Psoas muscle (tissue), 8 donors: ENCODE results near the gene KCNAB1. TPM values are rescaled to one million over a fixed set of nuclear protein-coding genes. Genes with fewer than 3 reads are reported as not detected.
"Not testable (repeated sequence)": the region's sequence is repeated elsewhere in the genome, so short reads cannot be mapped to it uniquely, and the experiment has no call there.

Source experiments
- ATAC-seq, 4 donors: fragments of 200-7000 bp; cut with Tn5 transposase; one replicate each; pipeline ENCODE4 v1.9.1; 2020; ENCODE audit warnings: moderate library complexity in 3 of 4, mild to moderate bottlenecking in 2 of 4
- DNase-seq, 2 donors: peaks; one replicate each; pipeline ENCODE4 v3.0.0-alpha.2; 2020
- H3K27ac ChIP-seq: fragments of 200-600 bp; one replicate; pipeline ENCODE4 v1.8.0; 2022
- H3K27me3 ChIP-seq, 3 donors: fragments of 200-600 bp in 1 of 3; one replicate each; pipeline versions ENCODE4 v1.6.1 to v1.8.0; 2013 to 2022; ENCODE audit warnings: low read length in 2 of 3, mild to moderate bottlenecking in 2 of 3, moderate library complexity in 1 of 3; ENCODE audit not compliant: insufficient read depth in 3 of 3
- H3K36me3 ChIP-seq, 2 donors: fragments of 200-600 bp in 1 of 2; one replicate each; pipeline versions ENCODE4 v1.6.1 to v1.8.0; 2013 to 2022; ENCODE audit warnings: low read depth in 1 of 2, mild to moderate bottlenecking in 1 of 2, moderate library complexity in 1 of 2; ENCODE audit not compliant: insufficient read depth in 1 of 2
- H3K4me1 ChIP-seq: fragments of 200-600 bp; one replicate; pipeline ENCODE4 v1.8.0; 2022
- H3K4me3 ChIP-seq: fragments of 200-600 bp; one replicate; pipeline ENCODE4 v1.8.0; 2022; ENCODE audit warnings: mild to moderate bottlenecking
- H3K9me3 ChIP-seq: fragments of 200-600 bp; one replicate; pipeline ENCODE4 v1.8.0; 2022
- CTCF ChIP-seq: fragments of 200-600 bp; IDR thresholded peaks from one replicate; pipeline ENCODE4 v1.8.0; 2022; ENCODE audit warnings: antibody characterized with exemption
- WGBS, 3 donors: extraction: QIAGEN DNeasy Blood & Tissue Kit; methylation state at CpG; one replicate each; pipeline versions ENCODE4 v1.1.6 to v1.1.7; 2013; 5-methylcytosine and 5-hydroxymethylcytosine counted together
- intact Hi-C, 2 donors: fragments of 100-400 bp; cut with DNase I; formaldehyde crosslinking; loops; one replicate each; pipeline versions ENCODE4 v1.11.0 to v1.14.2; 2022
- polyA plus RNA-seq, 3 donors: library from polyadenylated mRNA; stranded (reverse); fragments of 200-250 nt; gene quantifications; one replicate each; pipeline ENCODE4 v1.2.3, GENCODE V29; 2013
- total RNA-seq, 4 donors: library from RNA; stranded (reverse); fragmentation: NEBNext Ultra II Directional in 2 of 4; extraction: Animal tissue kit (Norgen Biotek cat#: 25700) in 2 of 4; gene quantifications; one replicate each; pipeline versions ENCODE4 v1.2.1 to v1.2.4, GENCODE V29; 2021 to 2023
- donor health status: healthy with polysubstance abuse.
- donor health status: DM: no; HTN: no; CAD: no; lungs with moderate emphysema.
- donor health status: Bipolar disorder and iron deficiency.
- donor health status: healthy.
- donor health status: DM: yes; HTN: yes; CAD: no.
- donor health status: DM: no; HTN: no; CAD: no.
- donor health status: DM: no; HTN: no; CAD: no.
- donor health status: DM: yes; HTN: yes; CAD: no.

KCNAB1 gene
- total and polyA plus RNA-seq, 7 donors, result 0.66 to 3.1 (median 0.91) TPM

- WGBS, 3 donors, result 78 to 86% (median 85%) methylated on average over 3 of the region's 3 CpGs
- no peak overlapping the region for H3K27ac ChIP-seq
- TF ChIP-seq CTCF, result no peak
- H3K27me3 ChIP-seq, result no peaks in the 10 kb centered on the region
- ATAC-seq, result no peak
- H3K9me3 ChIP-seq, result no peaks in the 10 kb centered on the region
- H3K4me3 ChIP-seq, result no peak overlapping the region
- no peak for DNase-seq
- no peaks in the 10 kb centered on the region for H3K4me1 ChIP-seq
- intact Hi-C loops, result no loop called here
- H3K36me3 ChIP-seq, result no peaks in the 10 kb centered on the region
These were observed 98.0 kb downstream of the KCNAB1 start for GRCh38 chr3:156218353-156218744.

GRCh38 chr3:156222381-156222780 lies 102.0 kb downstream of the KCNAB1 start:
- H3K27ac ChIP-seq, ATAC-seq, H3K36me3 ChIP-seq, H3K27me3 ChIP-seq, H3K4me3 ChIP-seq, DNase-seq, intact Hi-C loops, H3K9me3 ChIP-seq, H3K4me1 ChIP-seq: not testable (repeated sequence)

GRCh38 chr3:156224046-156224445 lies 103.7 kb downstream of the KCNAB1 start:
- DNase-seq, H3K9me3 ChIP-seq, H3K27me3 ChIP-seq, H3K27ac ChIP-seq, intact Hi-C loops, H3K4me3 ChIP-seq, H3K36me3 ChIP-seq, H3K4me1 ChIP-seq, ATAC-seq: not testable (repeated sequence)
- 92 to 94% (median 92%) methylated on average over 22 to 23 of the region's 23 CpGs for WGBS, 3 donors

- H3K4me3 ChIP-seq, result no peak overlapping the region
- no peak for DNase-seq
- intact Hi-C loops, result no loop called here
- 78 to 86% (median 79%) methylated on average over 6 of the region's 6 CpGs for WGBS, 3 donors
- H3K9me3 ChIP-seq, result no peaks in the 10 kb centered on the region
- no peaks in the 10 kb centered on the region for H3K36me3 ChIP-seq
- no peaks in the 10 kb centered on the region for H3K4me1 ChIP-seq
- no peak overlapping the region for H3K27ac ChIP-seq
- no peak for ATAC-seq
- no peaks in the 10 kb centered on the region for H3K27me3 ChIP-seq
- TF ChIP-seq CTCF, result no peak
These were observed 106.5 kb downstream of the KCNAB1 start for GRCh38 chr3:156226676-156227420.

GRCh38 chr3:156227704-156228103 lies 107.3 kb downstream of the KCNAB1 start:
- DNase-seq (no peak), ATAC-seq (no peak)
- 64 to 78% (median 68%) methylated on average over 6 of the region's 6 CpGs for WGBS, 3 donors
- no peak for TF ChIP-seq CTCF
- Histone ChIP-seq H3K27me3 (no peaks in the 10 kb centered on the region), H3K36me3 (no peaks in the 10 kb centered on the region), H3K4me3 (no peak overlapping the region), H3K4me1 (no peaks in the 10 kb centered on the region), H3K27ac (no peak overlapping the region), H3K9me3 (no peaks in the 10 kb centered on the region)
- intact Hi-C loops, result no loop called here
